ENCODE data around the gene ME2.
A peak's percentile ranks its signal among the peaks of the same experiment; 100 is the strongest.
"Not testable (repeated sequence)": the region's sequence is repeated elsewhere in the genome, so short reads cannot be mapped to it uniquely, and the experiment has no call there.

The ME2 gene

DNA sequence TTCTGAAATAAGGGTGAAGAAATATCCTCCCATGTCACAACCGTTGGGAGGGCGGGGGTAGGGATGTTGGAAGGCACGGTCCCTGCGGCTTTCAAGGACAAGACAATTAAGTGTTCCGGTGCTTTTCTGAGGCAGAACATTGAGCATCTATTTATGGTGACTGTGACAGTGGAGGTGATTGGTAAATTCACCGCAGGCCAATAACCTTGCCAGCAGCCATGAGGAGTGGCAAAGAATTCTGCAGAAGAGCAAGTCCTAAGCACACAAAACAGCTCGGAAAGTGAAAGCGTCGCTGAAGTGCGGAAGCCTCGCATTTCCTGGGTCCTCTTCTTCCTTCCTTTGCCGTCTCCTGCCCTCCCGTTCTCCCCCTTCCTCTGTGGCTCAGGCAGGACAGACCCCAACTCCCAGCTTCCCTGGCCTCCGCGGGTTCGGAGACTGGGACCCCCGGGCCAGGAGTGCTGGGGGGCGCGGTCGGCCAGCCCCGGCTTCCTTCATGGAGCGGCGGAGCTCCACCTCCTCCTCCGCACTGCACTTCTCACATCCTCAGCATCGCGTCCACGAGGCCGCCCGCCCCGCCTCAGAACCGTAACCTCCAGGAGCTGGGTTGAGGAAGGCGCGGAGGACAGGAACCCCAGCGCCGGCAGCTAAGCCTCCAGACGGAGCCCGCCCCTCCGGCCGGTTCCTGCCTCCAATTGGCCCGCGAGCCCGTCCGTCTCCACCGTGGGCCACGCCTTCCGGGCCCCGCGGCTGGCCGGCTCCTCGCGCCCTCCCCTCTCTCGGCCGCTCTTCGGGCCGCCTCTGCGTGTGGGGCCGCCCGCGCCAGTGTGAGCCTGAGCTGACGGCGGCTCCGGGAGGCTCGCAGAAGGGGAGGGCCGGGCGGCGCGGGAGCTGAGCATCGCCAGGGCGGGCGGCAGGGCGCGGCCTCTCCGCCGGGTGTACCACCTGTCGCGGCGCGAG lies at the start of gene ME2:
ME2 (plus strand) TSS at position 774 of the 957 bp plus-strand sequence. CDS start 16,703 bp downstream, outside the sequence.
- TF ChIP-seq, protein P1, sequence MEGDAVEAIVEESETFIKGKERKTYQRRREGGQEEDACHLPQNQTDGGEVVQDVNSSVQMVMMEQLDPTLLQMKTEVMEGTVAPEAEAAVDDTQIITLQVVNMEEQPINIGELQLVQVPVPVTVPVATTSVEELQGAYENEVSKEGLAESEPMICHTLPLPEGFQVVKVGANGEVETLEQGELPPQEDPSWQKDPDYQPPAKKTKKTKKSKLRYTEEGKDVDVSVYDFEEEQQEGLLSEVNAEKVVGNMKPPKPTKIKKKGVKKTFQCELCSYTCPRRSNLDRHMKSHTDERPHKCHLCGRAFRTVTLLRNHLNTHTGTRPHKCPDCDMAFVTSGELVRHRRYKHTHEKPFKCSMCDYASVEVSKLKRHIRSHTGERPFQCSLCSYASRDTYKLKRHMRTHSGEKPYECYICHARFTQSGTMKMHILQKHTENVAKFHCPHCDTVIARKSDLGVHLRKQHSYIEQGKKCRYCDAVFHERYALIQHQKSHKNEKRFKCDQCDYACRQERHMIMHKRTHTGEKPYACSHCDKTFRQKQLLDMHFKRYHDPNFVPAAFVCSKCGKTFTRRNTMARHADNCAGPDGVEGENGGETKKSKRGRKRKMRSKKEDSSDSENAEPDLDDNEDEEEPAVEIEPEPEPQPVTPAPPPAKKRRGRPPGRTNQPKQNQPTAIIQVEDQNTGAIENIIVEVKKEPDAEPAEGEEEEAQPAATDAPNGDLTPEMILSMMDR (conservative IDR thresholded peaks at IDR 0.05; ENCODE audit: control insufficient read depth, insufficient read depth, low read depth, low read length), result no peak
- peak within 1 kb of the TSS; percentile 88 for H3K4me3 ChIP-seq (ENCODE audit: control insufficient read depth, low read depth, low read length)
- peak; percentile 89 for DNase-seq (ENCODE audit: low read depth)

DNA sequence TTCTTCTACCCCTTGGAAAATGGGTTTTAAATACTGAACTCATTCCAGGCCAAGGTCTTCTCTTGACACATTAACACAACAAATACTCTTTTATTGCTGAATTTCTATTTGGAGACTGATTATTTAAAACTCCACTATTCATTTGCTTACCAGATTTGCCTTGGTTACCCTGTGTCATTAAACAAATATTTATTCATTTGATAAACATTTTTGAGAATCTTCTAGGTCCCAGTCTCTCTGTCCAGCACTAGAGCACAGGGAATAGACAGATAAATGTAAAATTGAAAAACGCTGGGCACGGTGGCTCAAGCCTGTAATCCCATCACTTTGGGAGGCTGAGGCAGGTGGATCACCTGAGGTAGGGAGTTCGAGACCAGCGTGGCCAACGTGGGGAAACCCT lies 49.3 kb upstream of the ME2 start:
- H3K4me3 ChIP-seq (ENCODE audit: control insufficient read depth, low read depth, low read length), result no peak overlapping the region
- TF ChIP-seq, protein P1 (conservative IDR thresholded peaks at IDR 0.05; ENCODE audit: control insufficient read depth, insufficient read depth, low read depth, low read length), result no peak
- DNase-seq (ENCODE audit: low read depth), result no peak

DNA sequence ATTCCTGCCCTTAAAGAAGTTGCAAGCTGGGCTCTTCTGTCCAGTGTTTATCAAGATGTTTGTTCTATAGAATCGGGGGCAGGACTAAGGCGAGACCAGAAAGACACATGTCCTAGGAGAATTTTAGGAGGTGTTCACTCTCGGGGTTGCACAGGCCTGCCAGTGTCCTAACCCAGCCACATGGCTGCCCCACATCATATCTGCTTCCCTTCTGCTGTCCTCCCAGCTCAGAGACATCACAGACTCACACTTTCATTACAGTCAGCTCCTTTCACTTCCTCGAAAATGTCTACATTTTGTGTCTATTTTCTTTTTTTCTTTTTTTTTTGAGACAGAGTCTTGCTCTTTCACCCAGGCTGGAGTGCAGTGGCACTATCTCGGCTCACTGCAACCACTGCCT lies 48.4 kb upstream of the ME2 start:
- no peak overlapping the region for H3K4me3 ChIP-seq (ENCODE audit: control insufficient read depth, low read depth, low read length)
- no peak for DNase-seq (ENCODE audit: low read depth)

DNA sequence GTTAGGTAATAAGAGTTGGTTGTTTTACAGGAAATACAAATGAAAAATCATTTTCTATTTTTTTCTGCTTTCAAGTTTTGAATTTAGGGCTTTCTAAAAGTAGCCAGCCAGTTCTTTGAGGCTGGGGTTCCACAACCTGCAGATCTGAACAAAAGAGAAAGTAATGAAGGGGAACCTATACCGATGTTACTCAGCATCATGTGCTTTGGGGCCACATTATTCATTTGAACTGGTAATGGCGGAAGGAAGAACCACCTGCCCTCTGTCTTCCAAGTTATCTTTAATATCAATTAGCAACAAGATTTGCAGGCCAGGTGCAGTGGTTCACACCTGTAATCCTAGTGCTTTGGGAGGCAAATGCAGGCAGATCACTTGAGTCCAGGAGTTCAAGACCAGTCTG lies 46.2 kb upstream of the ME2 start:
- TF ChIP-seq, protein P1 (conservative IDR thresholded peaks at IDR 0.05; ENCODE audit: control insufficient read depth, insufficient read depth, low read depth, low read length), result no peak
- H3K4me3 ChIP-seq (ENCODE audit: control insufficient read depth, low read depth, low read length), result no peak overlapping the region
- no peak for DNase-seq (ENCODE audit: low read depth)

More for the DNA sequence above, 48.4 kb upstream of the ME2 start:
- TF ChIP-seq, protein P1 (conservative IDR thresholded peaks at IDR 0.05; ENCODE audit: control insufficient read depth, insufficient read depth, low read depth, low read length), result no peak

DNA sequence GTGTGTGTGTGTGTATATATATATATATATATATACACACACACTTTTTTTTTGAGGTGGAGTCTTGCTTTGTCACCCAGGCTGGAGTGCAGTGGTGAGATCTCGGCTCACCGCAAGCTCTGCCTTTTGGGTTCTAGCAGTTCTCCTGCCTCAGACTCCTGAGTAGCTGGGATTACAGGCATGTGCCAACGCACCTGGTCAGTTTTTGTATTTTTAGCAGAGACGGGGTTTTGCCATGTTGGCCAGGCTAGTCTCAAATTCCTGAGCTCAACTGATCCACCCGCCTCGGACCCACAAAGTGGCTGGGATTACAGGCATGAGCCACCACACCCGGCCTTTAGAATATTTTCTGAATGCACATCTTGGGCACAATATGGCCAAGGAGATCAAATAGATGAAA lies 45.4 kb upstream of the ME2 start:
- not testable (repeated sequence) for H3K4me3 ChIP-seq (ENCODE audit: control insufficient read depth, low read depth, low read length)

DNA sequence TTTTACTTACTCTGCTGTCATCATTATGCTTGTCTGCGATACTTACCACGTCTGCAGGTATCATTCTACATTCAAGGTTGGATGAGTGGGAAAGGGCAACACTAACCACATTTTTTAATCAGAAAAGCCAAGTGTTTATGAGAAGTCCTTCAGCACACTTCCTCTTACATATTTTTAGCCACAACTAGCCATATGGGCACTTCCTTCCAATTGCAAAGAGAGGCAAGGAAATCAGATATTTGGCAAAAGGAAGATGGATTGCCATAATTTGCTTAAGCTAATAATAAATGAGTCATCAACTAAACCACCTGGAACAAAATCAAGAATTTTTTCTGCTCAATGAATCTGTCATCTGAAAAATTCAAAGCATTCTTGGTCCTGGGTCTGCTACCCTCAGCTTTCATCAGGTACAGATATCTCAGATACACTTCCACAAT lies 42.4 kb upstream of the ME2 start:
- H3K4me3 ChIP-seq (ENCODE audit: control insufficient read depth, low read depth, low read length), result no peak overlapping the region
- TF ChIP-seq, protein P1 (conservative IDR thresholded peaks at IDR 0.05; ENCODE audit: control insufficient read depth, insufficient read depth, low read depth, low read length), result no peak
- peak; percentile 69 for DNase-seq (ENCODE audit: low read depth)

More for the DNA sequence above, 45.4 kb upstream of the ME2 start:
- DNase-seq (ENCODE audit: low read depth), result not testable (repeated sequence)

DNA sequence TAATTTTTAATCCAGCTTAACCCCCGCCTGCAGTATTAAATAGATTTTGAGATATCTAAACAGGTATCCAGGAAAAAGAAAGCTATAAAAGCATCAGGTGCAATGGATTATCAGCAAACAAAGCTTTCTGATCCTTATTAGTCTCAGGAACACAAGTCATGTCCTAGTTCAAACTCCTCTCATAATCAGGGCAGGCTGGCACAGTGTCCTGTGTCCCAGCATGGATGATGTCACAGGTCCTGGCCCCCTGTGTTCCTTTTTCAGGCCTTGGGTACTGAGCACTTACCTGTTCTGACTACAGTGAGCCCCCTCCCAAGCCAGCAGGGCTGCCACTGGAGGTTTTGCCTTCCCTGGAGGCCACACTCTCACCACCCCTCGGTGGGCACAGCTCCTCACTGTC lies 39.6 kb upstream of the ME2 start:
- DNase-seq (ENCODE audit: low read depth), result no peak
- no peak overlapping the region for H3K4me3 ChIP-seq (ENCODE audit: control insufficient read depth, low read depth, low read length)
- TF ChIP-seq, protein P1 (conservative IDR thresholded peaks at IDR 0.05; ENCODE audit: control insufficient read depth, insufficient read depth, low read depth, low read length), result no peak

Measured in fibroblast of mammary gland (primary cell).